ENCODE measurements around the gene CCM2.

Gene CCM2

GRCh38 chr7:44994877-44995554, 5.0 kb upstream of the CCM2 start:
- Mint-ChIP-seq H3K27ac (peak overlapping the region; percentile 65), H3K4me3 (no peak overlapping the region), H3K27me3 (no peaks in the 10 kb centered on the region), H3K36me3 (ENCODE audit: low read depth) (peaks cover 16% of the 10 kb centered on the region), H3K4me1 (ENCODE audit: low read depth) (peaks cover 18% of the 10 kb centered on the region), H3K9me3 (no peaks in the 10 kb centered on the region)
- intact Hi-C loops (cut with micrococcal nuclease) = no loop called here

- intact Hi-C loops (cut with micrococcal nuclease) = no loop called here
- no peak overlapping the region for H3K4me3 Mint-ChIP-seq
- no peaks in the 10 kb centered on the region for H3K27me3 Mint-ChIP-seq
- H3K36me3 Mint-ChIP-seq (ENCODE audit: low read depth) = peaks cover 16% of the 10 kb centered on the region
- H3K27ac Mint-ChIP-seq = no peak overlapping the region
- no peaks in the 10 kb centered on the region for H3K9me3 Mint-ChIP-seq
- H3K4me1 Mint-ChIP-seq (ENCODE audit: low read depth) = peaks cover 18% of the 10 kb centered on the region
Measured at GRCh38 chr7:44995555-44996493, 4.2 kb upstream of the CCM2 start.

- H3K4me1 Mint-ChIP-seq (ENCODE audit: low read depth) = peaks cover 36% of the 10 kb centered on the region
- H3K36me3 Mint-ChIP-seq (ENCODE audit: low read depth) = peaks cover 11% of the 10 kb centered on the region
- H3K27ac Mint-ChIP-seq = peak overlapping the region; percentile 95
- no peaks in the 10 kb centered on the region for H3K9me3 Mint-ChIP-seq
- intact Hi-C loops (cut with micrococcal nuclease) = no loop called here
- H3K4me3 Mint-ChIP-seq = peak overlapping the region; percentile 46
- no peaks in the 10 kb centered on the region for H3K27me3 Mint-ChIP-seq
Measured at GRCh38 chr7:44998153-44998871, 1.7 kb upstream of the CCM2 start.

- H3K27me3 Mint-ChIP-seq = no peaks in the 10 kb centered on the region
- peak overlapping the region; percentile 87 for H3K4me3 Mint-ChIP-seq
- H3K36me3 Mint-ChIP-seq (ENCODE audit: low read depth) = peaks cover 20% of the 10 kb centered on the region
- intact Hi-C loops (cut with micrococcal nuclease) = loop anchor here (1.0 kb wide), 2 partner anchors 13 to 112 kb away; partner anchors contain the start of gene TBRG4
- H3K27ac Mint-ChIP-seq = peak overlapping the region; percentile 95
- H3K9me3 Mint-ChIP-seq = no peaks in the 10 kb centered on the region
- H3K4me1 Mint-ChIP-seq (ENCODE audit: low read depth) = peaks cover 43% of the 10 kb centered on the region
Measured at GRCh38 chr7:44999245-45000092, 532 bp upstream of the CCM2 start.

GRCh38 chr7:45001138-45001694, 1.2 kb downstream of the CCM2 start:
- Mint-ChIP-seq H3K9me3 (no peaks in the 10 kb centered on the region), H3K4me1 (ENCODE audit: low read depth) (peaks cover 44% of the 10 kb centered on the region), H3K27ac (peak overlapping the region; percentile 95), H3K4me3 (peak overlapping the region; percentile 87), H3K27me3 (no peaks in the 10 kb centered on the region), H3K36me3 (ENCODE audit: low read depth) (peaks cover 34% of the 10 kb centered on the region)
- intact Hi-C loops (cut with micrococcal nuclease) = no loop called here

DNA sequence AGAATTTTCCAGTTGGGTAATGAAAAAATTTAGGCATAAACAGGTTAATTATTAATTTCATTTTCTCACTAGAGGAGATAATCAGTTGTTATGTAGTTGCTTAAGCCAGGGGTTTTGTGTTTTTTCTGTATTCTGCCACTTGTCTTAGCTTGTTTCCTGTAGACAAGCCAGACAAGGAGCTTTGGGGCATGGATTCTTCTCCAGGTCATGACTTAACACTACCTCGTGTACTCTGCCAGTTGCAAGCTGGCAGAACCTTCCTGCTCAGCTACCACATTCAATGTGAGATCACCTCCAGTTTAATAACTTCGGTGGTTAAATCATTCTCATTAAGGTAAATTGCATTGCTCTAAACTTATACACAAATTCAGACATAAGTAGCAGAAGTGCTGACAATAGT, 1.8 kb downstream of the CCM2 start:
- peaks cover 50% of the 10 kb centered on the region for H3K4me1 Mint-ChIP-seq (ENCODE audit: low read depth)
- intact Hi-C loops (cut with micrococcal nuclease) = no loop called here

GRCh38 chr7:45003789-45004188, 3.8 kb downstream of the CCM2 start:
- no peak overlapping the region for H3K4me3 Mint-ChIP-seq
- intact Hi-C loops (cut with micrococcal nuclease) = no loop called here
- peaks cover 47% of the 10 kb centered on the region for H3K4me1 Mint-ChIP-seq (ENCODE audit: low read depth)
- peaks cover 59% of the 10 kb centered on the region for H3K36me3 Mint-ChIP-seq (ENCODE audit: low read depth)
- no peaks in the 10 kb centered on the region for H3K27me3 Mint-ChIP-seq
- no peaks in the 10 kb centered on the region for H3K9me3 Mint-ChIP-seq
- H3K27ac Mint-ChIP-seq = no peak overlapping the region

More for the DNA sequence above, 1.8 kb downstream of the CCM2 start:
- H3K4me3 Mint-ChIP-seq = peak overlapping the region; percentile 87
- H3K36me3 Mint-ChIP-seq (ENCODE audit: low read depth) = peaks cover 40% of the 10 kb centered on the region
- H3K9me3 Mint-ChIP-seq = no peaks in the 10 kb centered on the region
- no peaks in the 10 kb centered on the region for H3K27me3 Mint-ChIP-seq
- H3K27ac Mint-ChIP-seq = peak overlapping the region; percentile 95

GRCh38 chr7:45007106-45007505, 7.1 kb downstream of the CCM2 start:
- Mint-ChIP-seq H3K27me3 (no peaks in the 10 kb centered on the region), H3K4me1 (ENCODE audit: low read depth) (peaks cover 35% of the 10 kb centered on the region), H3K36me3 (ENCODE audit: low read depth) (peaks cover 79% of the 10 kb centered on the region), H3K4me3 (no peak overlapping the region), H3K27ac (no peak overlapping the region), H3K9me3 (no peaks in the 10 kb centered on the region)
- intact Hi-C loops (cut with micrococcal nuclease) = no loop called here

DNA sequence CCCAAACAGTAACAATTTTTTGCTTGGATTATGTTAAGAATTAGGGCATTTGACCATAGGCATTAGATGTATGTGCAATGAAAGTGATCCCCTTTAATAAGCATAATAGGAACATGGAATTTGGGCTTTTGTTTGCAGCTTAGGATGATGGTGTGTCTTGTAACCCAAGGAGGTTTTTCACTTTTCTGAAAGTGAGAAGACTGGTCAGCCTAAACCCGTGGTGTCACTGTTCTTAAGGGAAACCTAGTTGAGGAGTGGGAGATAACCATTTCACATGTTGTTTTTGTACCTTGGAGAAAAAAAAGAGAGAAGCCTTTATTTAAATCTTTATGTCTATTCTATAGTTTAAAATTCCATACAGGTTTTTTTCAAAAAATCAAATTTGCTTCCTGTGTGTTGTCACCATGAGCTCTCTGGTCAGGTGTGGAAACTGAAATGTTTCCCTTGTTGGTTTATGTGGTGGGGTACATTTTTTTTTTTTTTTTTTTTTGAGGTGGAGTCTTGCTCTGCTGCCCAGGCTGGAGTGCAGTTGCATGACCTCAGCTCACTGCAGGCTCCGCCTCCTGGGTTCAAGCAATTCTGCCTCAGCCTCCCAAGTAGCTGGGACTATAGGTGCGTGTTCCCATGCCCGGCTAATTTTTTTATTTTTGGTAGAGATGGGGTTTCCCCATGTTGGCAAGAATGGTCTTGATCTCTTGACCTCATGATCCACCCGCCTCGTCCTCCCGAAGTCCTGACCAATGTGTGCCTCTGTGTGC, 7.7 kb downstream of the CCM2 start:
- Mint-ChIP-seq H3K27me3 (no peaks in the 10 kb centered on the region), H3K4me1 (ENCODE audit: low read depth) (peaks cover 35% of the 10 kb centered on the region), H3K36me3 (ENCODE audit: low read depth) (peaks cover 86% of the 10 kb centered on the region), H3K27ac (no peak overlapping the region), H3K9me3 (no peaks in the 10 kb centered on the region), H3K4me3 (no peak overlapping the region)
- intact Hi-C loops (cut with micrococcal nuclease) = no loop called here

GRCh38 chr7:45013465-45013967, 13.5 kb downstream of the CCM2 start:
- H3K27ac Mint-ChIP-seq = no peak overlapping the region
- peaks cover 78% of the 10 kb centered on the region for H3K36me3 Mint-ChIP-seq (ENCODE audit: low read depth)
- intact Hi-C loops (cut with micrococcal nuclease) = no loop called here
- H3K4me3 Mint-ChIP-seq = no peak overlapping the region
- H3K9me3 Mint-ChIP-seq = no peaks in the 10 kb centered on the region
- no peaks in the 10 kb centered on the region for H3K27me3 Mint-ChIP-seq
- H3K4me1 Mint-ChIP-seq (ENCODE audit: low read depth) = peaks cover 44% of the 10 kb centered on the region

- Mint-ChIP-seq H3K27ac (peak overlapping the region; percentile 8), H3K36me3 (ENCODE audit: low read depth) (peaks cover 73% of the 10 kb centered on the region), H3K4me1 (ENCODE audit: low read depth) (peaks cover 55% of the 10 kb centered on the region)
Measured at GRCh38 chr7:45015313-45015712, 15.3 kb downstream of the CCM2 start.

GRCh38 chr7:45017253-45017652, 17.3 kb downstream of the CCM2 start:
- Mint-ChIP-seq H3K27me3 (no peaks in the 10 kb centered on the region), H3K36me3 (ENCODE audit: low read depth) (peaks cover 61% of the 10 kb centered on the region), H3K4me3 (no peak overlapping the region), H3K9me3 (no peaks in the 10 kb centered on the region), H3K27ac (no peak overlapping the region), H3K4me1 (ENCODE audit: low read depth) (peaks cover 72% of the 10 kb centered on the region)
- intact Hi-C loops (cut with micrococcal nuclease) = no loop called here

More at GRCh38 chr7:45015313-45015712, 15.3 kb downstream of the CCM2 start:
- Mint-ChIP-seq H3K4me3 (no peak overlapping the region), H3K9me3 (no peaks in the 10 kb centered on the region), H3K27me3 (no peaks in the 10 kb centered on the region)
- intact Hi-C loops (cut with micrococcal nuclease) = no loop called here

All from dendritic cell treated with granulocyte-macrophage colony-stimulating factor and Interleukin-4, amounts not matched to agents 40 ng/mL and 50 ng/mL, for 4 days (primary cell).